Epithelial cell of proximal tubule (primary cell): ENCODE data around the gene POPDC2. TPM values are rescaled to one million over a fixed set of nuclear protein-coding genes. Genes with fewer than 3 reads are reported as not detected.

Experiments used
- DNase-seq: peaks from one replicate; pipeline ENCODE4 v3.0.0-alpha.2; 2011; ENCODE audit warnings: low read depth
- H3K4me3 ChIP-seq: 2 replicates; pipeline ENCODE4 v1.5.1; 2011; ENCODE audit warnings: low read depth, mild to moderate bottlenecking, low read length
- CTCF ChIP-seq: conservative IDR thresholded peaks from 2 replicates; pipeline ENCODE4 v1.5.1; 2012; ENCODE audit warnings: low read depth, mild to moderate bottlenecking, low read length
- total RNA-seq: library from RNA; depleted of rRNA; stranded (reverse); fragments of >200 nt; gene quantifications from 2 replicates; pipeline ENCODE4 v1.2.3, GENCODE V29; 2015

POPDC2 gene
- total RNA-seq, 1 donor from 2014 or later, result 0.06 TPM

- DNase-seq, result no peak
- no peak overlapping the region for H3K4me3 ChIP-seq
- no peak for TF ChIP-seq CTCF
These were observed 32.9 kb downstream of the POPDC2 start for GRCh38 chr3:119627461-119627860.

GRCh38 chr3:119626196-119626595 lies 34.2 kb downstream of the POPDC2 start:
- no peak for TF ChIP-seq CTCF
- no peak overlapping the region for H3K4me3 ChIP-seq
- no peak for DNase-seq

- DNase-seq, result no peak
- no peak for TF ChIP-seq CTCF
- no peak overlapping the region for H3K4me3 ChIP-seq
These were observed 34.8 kb downstream of the POPDC2 start for GRCh38 chr3:119625451-119626153.

- no peak for TF ChIP-seq CTCF
- DNase-seq, result no peak
- H3K4me3 ChIP-seq, result no peak overlapping the region
These were observed 36.2 kb downstream of the POPDC2 start for GRCh38 chr3:119624002-119624720.

GRCh38 chr3:119620899-119621298 lies 39.5 kb downstream of the POPDC2 start:
- no peak for DNase-seq
- TF ChIP-seq CTCF, result no peak
- no peak overlapping the region for H3K4me3 ChIP-seq

GRCh38 chr3:119619094-119619493 lies 41.3 kb downstream of the POPDC2 start:
- TF ChIP-seq CTCF, result no peak
- H3K4me3 ChIP-seq, result no peak overlapping the region
- DNase-seq, result no peak
